Measurements from ENCODE around the gene STIMATE. TPM values are rescaled to one million over a fixed set of nuclear protein-coding genes. Genes with fewer than 3 reads are reported as not detected.

The STIMATE gene
- total and polyA plus RNA-seq, 10 of the 15 experiments (the other 5 are each of a cell fraction or from before 2014, with no cell fraction given): 0.24 to 24.1 (median 15.4) TPM

GRCh38 chr3:52809662-52810377 is 87.5 kb downstream of the STIMATE start:
- FAIRE-seq (no peak), DNase-seq (ENCODE audit: low read depth, low spot score) (no peak), ATAC-seq (no peak)
- SMC1A ChIA-PET (ENCODE audit: uncharacterized antibody, unreplicated experiment): interaction anchor here (1.4 kb wide), 1 partner anchor 9 kb away, joined by 4 read pairs; no protein-coding TSS in a partner anchor
- H3K27ac ChIP-seq (ENCODE audit: control insufficient read depth, insufficient read depth): no peak overlapping the region
- H3K4me3 ChIP-seq: no peak overlapping the region
- CTCF ChIA-PET: no interaction called here
- no peaks in the 10 kb centered on the region for H3K36me3 ChIP-seq (ENCODE audit: control insufficient read depth in 2 of 2, insufficient read depth in 2 of 2, low read length in 1 of 2)
- in situ Hi-C loops (cut with MboI) (no loop called here), intact Hi-C loops (cut with micrococcal nuclease; ENCODE audit: unreplicated experiment) (no loop called here)
- no TSS peak for BruUV-seq (replicated peaks)
- TF ChIP-seq CTCF (IDR thresholded peaks at IDR 0.05 in 2 of 3, conservative IDR thresholded peaks at IDR 0.05 in 1 of 3; ENCODE audit: control insufficient read depth in 2 of 3, extremely low read depth in 1 of 3, insufficient read depth in 1 of 3, low read depth in 3 of 3, low read length in 3 of 3) (no peak), E4F1 (IDR thresholded peaks at IDR 0.05; ENCODE audit: borderline replicate concordance, partially characterized antibody) (no peak), CBX5 (IDR thresholded peaks at IDR 0.05; ENCODE audit: low read depth) (no peak)
- H3K79me2 ChIP-seq (ENCODE audit: control insufficient read depth, insufficient read depth, low read length): no peaks in the 10 kb centered on the region
- H3K9ac ChIP-seq (ENCODE audit: control insufficient read depth, insufficient read depth, low read length): no peak overlapping the region
- RAD21 ChIA-PET (ENCODE audit: unreplicated experiment): no interaction called here
- H4K20me1 ChIP-seq (ENCODE audit: control insufficient read depth, insufficient read depth): no peaks in the 10 kb centered on the region; the same call in 1 of the 2 replicates
- no peak overlapping the region for H3K4me2 ChIP-seq (ENCODE audit: control insufficient read depth, insufficient read depth)
- POLR2A ChIA-PET: no interaction called here
- no peaks in the 10 kb centered on the region for H3K4me1 ChIP-seq (ENCODE audit: control insufficient read depth, insufficient read depth, low read length)
- H3K9me3 ChIP-seq (replicated peaks; ENCODE audit: control insufficient read depth, insufficient read depth, low read length): no peaks in the 10 kb centered on the region
- H2AFZ ChIP-seq (ENCODE audit: control insufficient read depth, low read depth, low read length): no peak overlapping the region
- H3K27me3 ChIP-seq (replicated peaks in 1 of 2; ENCODE audit: control insufficient read depth in 2 of 2, insufficient read depth in 2 of 2, low read length in 1 of 2): no peaks in the 10 kb centered on the region
- 1% methylated on average over 7 of the region's 7 CpGs for WGBS (ENCODE audit: insufficient coverage, insufficient replicate concordance, low lambda C conversion rate, missing lambda C conversion rate)

Measured in GM12878 (cell line).